PC-3 (cell line): ENCODE measurements around the gene EEIG1. TPM values are rescaled to one million over a fixed set of nuclear protein-coding genes. Genes with fewer than 3 reads are reported as not detected.
A peak's percentile ranks its signal among the peaks of the same experiment; 100 is the strongest.

Source experiments
- ATAC-seq: fragments of 200-7000 bp; cut with Tn5 transposase; 2 replicates; pipeline ENCODE4 v1.9.1; 2020; ENCODE audit warnings: mild to moderate bottlenecking, moderate library complexity
- BruUV-seq: library from RNA; stranded (reverse); fragments of 400-500 nt; replicated peaks from 2 replicates; lab custom pipeline; 2021; lab: Mats Ljungman, UMichigan
- CTCF ChIA-PET: fragments of 300-600 bp; sonication (Branson Sonifier 250); formaldehyde crosslinking; loops from one replicate; lab custom pipeline; 2022; ENCODE audit warnings: antibody characterized with exemption; lab: Charles Lee
- POLR2A ChIA-PET: fragments of 300-600 bp; sonication (Branson Sonifier 250); formaldehyde crosslinking; loops from one replicate; lab custom pipeline; 2022; ENCODE audit warnings: antibody characterized with exemption; ENCODE audit not compliant: unreplicated experiment; lab: Charles Lee
- DNase-seq: peaks from one replicate; pipeline ENCODE4 v3.0.0-alpha.2; 2015
- H2AFZ ChIP-seq: fragments of 300-600 bp; sonication (generic); 2 replicates; pipeline ENCODE4 v1.6.0; 2016; ENCODE audit warnings: antibody characterized with exemption, low read length
- H3F3A ChIP-seq: fragments of 300-600 bp; sonication (generic); one replicate; pipeline ENCODE4 v1.6.0; 2017; ENCODE audit warnings: antibody characterized with exemption, low read length, control low read depth, mild to moderate bottlenecking; ENCODE audit not compliant: unreplicated experiment
- H3K27ac ChIP-seq: fragments of 300-600 bp; sonication (generic); 2 replicates; pipeline ENCODE4 v1.5.1; 2016; ENCODE audit warnings: mild to moderate bottlenecking, low read length
- H3K27me3 ChIP-seq: fragments of 300-600 bp; sonication (generic); 2 replicates; pipeline ENCODE4 v1.6.1; 2016; ENCODE audit warnings: low read length, mixed read lengths
- H3K36me3 ChIP-seq: fragments of 300-600 bp; sonication (generic); 2 replicates; pipeline ENCODE4 v1.6.1; 2016; ENCODE audit warnings: low read depth, mixed run types, low read length, mixed read lengths
- H3K4me1 ChIP-seq: fragments of 300-600 bp; sonication (generic); 2 replicates; pipeline ENCODE4 v1.5.1; 2016; ENCODE audit warnings: low read length; ENCODE audit not compliant: insufficient read depth
- H3K4me2 ChIP-seq: fragments of 300-600 bp; sonication (generic); 2 replicates; pipeline ENCODE4 v1.6.0; 2016; ENCODE audit warnings: low read length
- H3K4me3 ChIP-seq: fragments of 300-600 bp; sonication (generic); 2 replicates; pipeline ENCODE4 v1.5.1; 2016; ENCODE audit warnings: mild to moderate bottlenecking, low read length, mixed read lengths
- H3K79me2 ChIP-seq: fragments of 300-600 bp; sonication (generic); 2 replicates; pipeline ENCODE4 v1.6.1; 2017; ENCODE audit warnings: low read length, mixed read lengths
- H3K9ac ChIP-seq: fragments of 300-600 bp; sonication (generic); 2 replicates; pipeline ENCODE4 v1.6.0; 2016; ENCODE audit warnings: mild to moderate bottlenecking, low read length
- H3K9me2 ChIP-seq: fragments of 300-600 bp; sonication (generic); replicated peaks from 2 replicates; pipeline ENCODE4 v1.6.1; 2016; ENCODE audit warnings: mixed run types, low read length, mixed read lengths
- H3K9me3 ChIP-seq: fragments of 300-600 bp; sonication (generic); 2 replicates; pipeline ENCODE4 v1.6.1; 2016; ENCODE audit warnings: low read length, mixed read lengths
- H4K20me1 ChIP-seq: fragments of 300-600 bp; sonication (generic); 2 replicates; pipeline ENCODE4 v1.6.1; 2016; ENCODE audit warnings: low read length, mixed read lengths
- EZH2 ChIP-seq: fragments of 300-600 bp; sonication (generic); IDR thresholded peaks from one replicate; pipeline ENCODE4 v1.6.1; 2017; ENCODE audit warnings: antibody characterized with exemption, mild to moderate bottlenecking, low read length; ENCODE audit not compliant: unreplicated experiment
- EZH2phosphoT487 ChIP-seq: fragments of 300-600 bp; sonication (generic); IDR thresholded peaks from 2 replicates; pipeline ENCODE4 v1.6.1; 2018; ENCODE audit warnings: mild to moderate bottlenecking, antibody characterized with exemption, low read length, borderline replicate concordance
- intact Hi-C: fragments of 100-400 bp; cut with micrococcal nuclease; formaldehyde crosslinking; loops from 2 replicates; pipeline ENCODE4 v1.9.0; 2023
- total RNA-seq: library from RNA; depleted of rRNA; stranded (reverse); fragments of >200 nt; gene quantifications from 2 replicates; pipeline ENCODE4 v1.2.3, GENCODE V29; 2014
- TF ChIP-seq, protein P1 (sequence below): fragments of 300-600 bp; sonication (generic); conservative IDR thresholded peaks from 2 replicates; pipeline ENCODE4 v1.5.1; 2017; ENCODE audit warnings: antibody characterized with exemption, low read depth, mild to moderate bottlenecking, low read length

EEIG1 gene
- total RNA-seq, 1 experiment from 2014 or later, result 10.8 TPM

DNA sequence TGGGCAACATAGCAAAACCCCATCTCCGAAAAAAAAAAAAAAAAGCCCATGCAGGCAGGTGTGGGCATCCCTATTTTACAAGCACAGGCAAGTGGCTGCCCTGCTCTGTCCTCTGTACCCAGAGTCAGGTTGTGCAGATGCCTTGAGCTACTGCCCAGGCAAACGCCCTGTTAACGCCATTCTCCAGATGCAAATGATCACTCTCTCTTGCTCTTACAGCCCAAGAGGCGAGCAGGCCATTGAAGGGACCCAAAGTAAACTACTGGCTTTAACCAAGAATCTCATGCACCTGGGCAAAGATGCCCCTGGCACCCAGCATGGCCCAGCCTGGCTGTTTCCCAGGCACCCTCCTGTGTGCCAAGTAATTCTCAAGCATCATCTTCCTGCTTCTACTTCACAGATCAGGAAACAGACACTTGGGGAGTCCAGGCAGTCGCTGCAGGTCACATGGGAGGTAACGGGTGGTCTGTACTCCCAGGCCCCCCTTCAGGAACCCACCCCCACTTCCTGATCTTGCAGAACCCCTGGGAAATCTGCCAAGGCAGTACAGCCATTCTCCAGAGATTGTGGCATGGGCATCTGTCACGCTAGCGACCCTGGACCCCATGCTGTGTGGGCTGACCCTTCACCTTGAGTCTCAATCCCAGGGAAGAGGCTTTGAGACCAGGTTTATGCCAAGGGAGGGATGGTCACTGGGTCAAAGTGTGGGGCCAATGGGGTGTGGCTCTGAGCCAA lies 14.2 kb downstream of the EEIG1 start:
- no peaks in the 10 kb centered on the region for H3K36me3 ChIP-seq
- H3K27ac ChIP-seq, result no peak overlapping the region
- CTCF ChIA-PET, result no interaction called here
- peaks cover 55% of the 10 kb centered on the region for H3K4me1 ChIP-seq
- H3K9me3 ChIP-seq, result no peaks in the 10 kb centered on the region
- no peaks in the 10 kb centered on the region for H3F3A ChIP-seq
- H3K9ac ChIP-seq, result no peak overlapping the region
- TF ChIP-seq EZH2, result no peak
- TF ChIP-seq, protein P1, sequence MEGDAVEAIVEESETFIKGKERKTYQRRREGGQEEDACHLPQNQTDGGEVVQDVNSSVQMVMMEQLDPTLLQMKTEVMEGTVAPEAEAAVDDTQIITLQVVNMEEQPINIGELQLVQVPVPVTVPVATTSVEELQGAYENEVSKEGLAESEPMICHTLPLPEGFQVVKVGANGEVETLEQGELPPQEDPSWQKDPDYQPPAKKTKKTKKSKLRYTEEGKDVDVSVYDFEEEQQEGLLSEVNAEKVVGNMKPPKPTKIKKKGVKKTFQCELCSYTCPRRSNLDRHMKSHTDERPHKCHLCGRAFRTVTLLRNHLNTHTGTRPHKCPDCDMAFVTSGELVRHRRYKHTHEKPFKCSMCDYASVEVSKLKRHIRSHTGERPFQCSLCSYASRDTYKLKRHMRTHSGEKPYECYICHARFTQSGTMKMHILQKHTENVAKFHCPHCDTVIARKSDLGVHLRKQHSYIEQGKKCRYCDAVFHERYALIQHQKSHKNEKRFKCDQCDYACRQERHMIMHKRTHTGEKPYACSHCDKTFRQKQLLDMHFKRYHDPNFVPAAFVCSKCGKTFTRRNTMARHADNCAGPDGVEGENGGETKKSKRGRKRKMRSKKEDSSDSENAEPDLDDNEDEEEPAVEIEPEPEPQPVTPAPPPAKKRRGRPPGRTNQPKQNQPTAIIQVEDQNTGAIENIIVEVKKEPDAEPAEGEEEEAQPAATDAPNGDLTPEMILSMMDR, result no peak
- no peak for TF ChIP-seq EZH2phosphoT487
- no peaks in the 10 kb centered on the region for H3K9me2 ChIP-seq
- H3K4me3 ChIP-seq, result no peak overlapping the region
- no peak overlapping the region for H3K4me2 ChIP-seq
- ATAC-seq (no peak), DNase-seq (no peak)
- H3K27me3 ChIP-seq, result no peaks in the 10 kb centered on the region
- H2AFZ ChIP-seq, result no peak overlapping the region
- POLR2A ChIA-PET, result no interaction called here
- H4K20me1 ChIP-seq, result peaks cover 4% of the 10 kb centered on the region; the same call in 1 of the 2 replicates
- peaks cover 82% of the 10 kb centered on the region for H3K79me2 ChIP-seq
- intact Hi-C loops, result no loop called here
- no TSS peak for BruUV-seq

DNA sequence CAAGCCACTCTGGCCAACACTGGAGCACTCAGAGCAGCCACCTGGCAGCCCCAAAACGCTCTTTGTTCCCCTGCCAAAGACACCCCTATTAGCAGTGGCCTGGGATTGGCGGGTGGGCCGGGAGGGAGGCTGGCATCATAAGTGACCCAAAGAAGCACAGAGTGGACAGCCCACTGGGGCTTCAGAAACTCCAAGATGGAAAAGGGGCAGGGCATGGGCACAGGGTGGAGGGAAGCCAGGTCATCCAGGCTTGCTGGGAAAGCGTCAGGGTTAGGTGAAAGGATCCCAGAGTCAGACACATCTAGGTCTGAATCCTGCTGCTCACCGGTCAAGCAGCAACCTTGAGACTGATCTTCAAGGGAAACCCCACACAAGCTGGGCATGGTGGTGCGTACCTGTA lies 14.8 kb downstream of the EEIG1 start:
- H3K27ac ChIP-seq, result peak overlapping the region; percentile 71

More for the DNA sequence above, 14.8 kb downstream of the EEIG1 start:
- ATAC-seq, result no peak
- no peaks in the 10 kb centered on the region for H3K9me2 ChIP-seq
- DNase-seq, result no peak
- ChIA-PET CTCF (no interaction called here), POLR2A (no interaction called here)
- no peaks in the 10 kb centered on the region for H3F3A ChIP-seq
- 0 out of 2 replicates have a peak overlapping the region, but pooled peaks have one; percentile 24 for H3K4me3 ChIP-seq
- H4K20me1 ChIP-seq, result peaks cover 3% of the 10 kb centered on the region; the same call in 1 of the 2 replicates
- H3K36me3 ChIP-seq, result no peaks in the 10 kb centered on the region
- TF ChIP-seq, protein P1, result no peak
- TF ChIP-seq EZH2 (no peak), EZH2phosphoT487 (no peak)
- peak overlapping the region; percentile 37; the same call in 1 of the 2 replicates for H3K9ac ChIP-seq
- peaks cover 55% of the 10 kb centered on the region for H3K4me1 ChIP-seq
- H3K79me2 ChIP-seq, result peaks cover 84% of the 10 kb centered on the region
- TSS peak; percentile 20 for BruUV-seq
- intact Hi-C loops, result no loop called here
- no peak overlapping the region for H2AFZ ChIP-seq
- no peaks in the 10 kb centered on the region for H3K9me3 ChIP-seq
- peak overlapping the region; percentile 68 for H3K4me2 ChIP-seq
- no peaks in the 10 kb centered on the region for H3K27me3 ChIP-seq
